Mononuclear cell (primary cell): Measurements from ENCODE around the gene LFNG. TPM values are rescaled to one million over a fixed set of nuclear protein-coding genes. Genes with fewer than 3 reads are reported as not detected.
A peak's percentile ranks its signal among the peaks of the same experiment; 100 is the strongest.

Experiments
- H3K27me3 ChIP-seq: 2 replicates; pipeline ENCODE4 v1.6.0; 2011; ENCODE audit warnings: low read length, control low read depth; ENCODE audit not compliant: insufficient read depth
- H3K4me1 ChIP-seq: 2 replicates; pipeline ENCODE4 v1.5.1; 2011; ENCODE audit warnings: mild to moderate bottlenecking, low read length, control low read depth; ENCODE audit not compliant: insufficient read depth
- H3K4me3 ChIP-seq: 2 replicates; pipeline ENCODE4 v1.5.1; 2011; ENCODE audit warnings: mild to moderate bottlenecking, low read length, moderate library complexity
- H3K9me3 ChIP-seq: 2 replicates; pipeline ENCODE4 v1.5.1; 2011; ENCODE audit warnings: low read depth, mild to moderate bottlenecking, control low read depth, low read length
- total RNA-seq: library from RNA; depleted of rRNA; stranded (reverse); fragments of >200 nt; gene quantifications from one replicate; pipeline ENCODE4 v1.2.3, GENCODE V29; 2012

The LFNG gene
- total RNA-seq, 1 donor, result 101 TPM

GRCh38 chr7:2516194-2516555 lies 3.4 kb upstream of the LFNG start:
- Histone ChIP-seq H3K4me3 (no peak overlapping the region), H3K27me3 (no peaks in the 10 kb centered on the region), H3K4me1 (peaks cover 41% of the 10 kb centered on the region), H3K9me3 (no peaks in the 10 kb centered on the region)

GRCh38 chr7:2517026-2517425 lies 2.5 kb upstream of the LFNG start:
- H3K4me1 ChIP-seq, result peaks cover 41% of the 10 kb centered on the region
- H3K27me3 ChIP-seq, result no peaks in the 10 kb centered on the region
- H3K4me3 ChIP-seq, result no peak overlapping the region
- no peaks in the 10 kb centered on the region for H3K9me3 ChIP-seq

- H3K27me3 ChIP-seq, result no peaks in the 10 kb centered on the region
- H3K4me1 ChIP-seq, result peaks cover 40% of the 10 kb centered on the region
- H3K4me3 ChIP-seq, result no peak overlapping the region
- no peaks in the 10 kb centered on the region for H3K9me3 ChIP-seq
Measured at GRCh38 chr7:2517678-2518507, 1.7 kb upstream of the LFNG start.

GRCh38 chr7:2518737-2519118 lies 846 bp upstream of the LFNG start:
- H3K27me3 ChIP-seq, result no peaks in the 10 kb centered on the region
- H3K4me3 ChIP-seq, result peak overlapping the region; percentile 35
- peaks cover 40% of the 10 kb centered on the region for H3K4me1 ChIP-seq
- H3K9me3 ChIP-seq, result no peaks in the 10 kb centered on the region

GRCh38 chr7:2520131-2520760 lies 672 bp downstream of the LFNG start:
- Histone ChIP-seq H3K9me3 (no peaks in the 10 kb centered on the region), H3K27me3 (no peaks in the 10 kb centered on the region), H3K4me3 (peak overlapping the region; percentile 84), H3K4me1 (peaks cover 53% of the 10 kb centered on the region)

- no peaks in the 10 kb centered on the region for H3K27me3 ChIP-seq
- no peaks in the 10 kb centered on the region for H3K9me3 ChIP-seq
- H3K4me1 ChIP-seq, result peaks cover 58% of the 10 kb centered on the region
- peak overlapping the region; percentile 84 for H3K4me3 ChIP-seq
Measured at GRCh38 chr7:2520761-2521290, 1.3 kb downstream of the LFNG start.

- no peaks in the 10 kb centered on the region for H3K9me3 ChIP-seq
- peaks cover 64% of the 10 kb centered on the region for H3K4me1 ChIP-seq
- no peaks in the 10 kb centered on the region for H3K27me3 ChIP-seq
- H3K4me3 ChIP-seq, result peak overlapping the region; percentile 84
Measured at GRCh38 chr7:2521341-2521745, 1.8 kb downstream of the LFNG start.

- H3K4me3 ChIP-seq, result peak overlapping the region; percentile 84
- no peaks in the 10 kb centered on the region for H3K27me3 ChIP-seq
- H3K4me1 ChIP-seq, result peaks cover 71% of the 10 kb centered on the region
Measured at GRCh38 chr7:2521952-2522591, 2.5 kb downstream of the LFNG start.

GRCh38 chr7:2522780-2523433 lies 3.3 kb downstream of the LFNG start:
- H3K4me1 ChIP-seq, result peaks cover 79% of the 10 kb centered on the region
- H3K9me3 ChIP-seq, result no peaks in the 10 kb centered on the region
- H3K27me3 ChIP-seq, result no peaks in the 10 kb centered on the region
- H3K4me3 ChIP-seq, result peak overlapping the region; percentile 84

More at GRCh38 chr7:2521952-2522591, 2.5 kb downstream of the LFNG start:
- H3K9me3 ChIP-seq, result no peaks in the 10 kb centered on the region

GRCh38 chr7:2523461-2523936 lies 3.9 kb downstream of the LFNG start:
- Histone ChIP-seq H3K4me3 (peak overlapping the region; percentile 84), H3K27me3 (no peaks in the 10 kb centered on the region), H3K9me3 (no peaks in the 10 kb centered on the region), H3K4me1 (peaks cover 79% of the 10 kb centered on the region)

- Histone ChIP-seq H3K4me3 (peak overlapping the region; percentile 84), H3K27me3 (no peaks in the 10 kb centered on the region), H3K9me3 (no peaks in the 10 kb centered on the region), H3K4me1 (peaks cover 79% of the 10 kb centered on the region)
Measured at GRCh38 chr7:2523941-2524807, 4.6 kb downstream of the LFNG start.

- Histone ChIP-seq H3K27me3 (no peaks in the 10 kb centered on the region), H3K9me3 (no peaks in the 10 kb centered on the region), H3K4me3 (no peak overlapping the region)
Measured at GRCh38 chr7:2524808-2525657, 5.5 kb downstream of the LFNG start.

More at GRCh38 chr7:2524808-2525657, 5.5 kb downstream of the LFNG start:
- peaks cover 87% of the 10 kb centered on the region for H3K4me1 ChIP-seq
